IMR-90 (cell line): ENCODE results near the gene IQSEC3. TPM values are rescaled to one million over a fixed set of nuclear protein-coding genes. Genes with fewer than 3 reads are reported as not detected.

Source experiments
- ATAC-seq: fragments of 200-7000 bp; cut with Tn5 transposase; 2 replicates; pipeline ENCODE4 v1.9.1; 2020; ENCODE audit warnings: low read depth, mild to moderate bottlenecking, moderate library complexity
- BruUV-seq: library from RNA; stranded (reverse); fragments of 400-500 nt; replicated peaks from 2 replicates; lab custom pipeline; 2021; lab: Mats Ljungman, UMichigan
- CTCF ChIA-PET: fragments of 300-600 bp; formaldehyde crosslinking; extraction: SDS; loops from one replicate; lab custom pipeline; 2021; ENCODE audit warnings: antibody characterized with exemption; lab: Yijun Ruan, JAX
- POLR2A ChIA-PET: fragments of 300-600 bp; sonication (Branson Sonifier 250); formaldehyde crosslinking; loops from one replicate; lab custom pipeline; 2022; ENCODE audit warnings: antibody characterized with exemption; ENCODE audit not compliant: unreplicated experiment; lab: Charles Lee
- DNase-seq: peaks from one replicate; pipeline ENCODE4 v3.0.0; 2013
- H2AFZ ChIP-seq: replicated peaks from 2 replicates; pipeline ENCODE3; 2013; ENCODE audit warnings: low read length, mild to moderate bottlenecking; ENCODE audit not compliant: poor library complexity
- H2AK5ac ChIP-seq: 2 replicates; pipeline ENCODE4 v1.6.1; 2013; ENCODE audit warnings: low read depth, low read length, inconsistent platforms
- H2AK9ac ChIP-seq: replicated peaks from 2 replicates; pipeline ENCODE3; 2013; ENCODE audit warnings: mild to moderate bottlenecking, low read depth, low read length, moderate library complexity; ENCODE audit not compliant: poor library complexity
- H2BK120ac ChIP-seq: 2 replicates; pipeline ENCODE4 v1.6.1; 2013; ENCODE audit warnings: low read depth, low read length, inconsistent platforms
- H2BK15ac ChIP-seq: 3 replicates; pipeline ENCODE4 v1.6.1; 2013; ENCODE audit warnings: low read depth, low read length, inconsistent platforms
- H2BK20ac ChIP-seq: 2 replicates; pipeline ENCODE4 v1.6.1; 2013; ENCODE audit warnings: low read depth, mild to moderate bottlenecking, inconsistent platforms, low read length, moderate library complexity
- H2BK5ac ChIP-seq: 2 replicates; pipeline ENCODE4 v1.6.1; 2013; ENCODE audit warnings: mild to moderate bottlenecking, low read depth, low read length, inconsistent platforms; ENCODE audit not compliant: poor library complexity, severe bottlenecking
- H3K14ac ChIP-seq: replicated peaks from 2 replicates; pipeline ENCODE4 v1.6.1; 2013; ENCODE audit warnings: low read depth, low read length, inconsistent platforms
- H3K18ac ChIP-seq: 2 replicates; pipeline ENCODE4 v1.6.1; 2013; ENCODE audit warnings: low read depth, low read length, control low read depth
- H3K23ac ChIP-seq: 2 replicates; pipeline ENCODE4 v1.6.1; 2013; ENCODE audit warnings: low read depth, low read length, inconsistent platforms
- H3K27ac ChIP-seq: 2 replicates; pipeline ENCODE4 v1.5.1; 2013; ENCODE audit warnings: mild to moderate bottlenecking, control low read depth, low read length; ENCODE audit not compliant: insufficient read depth
- H3K27me3 ChIP-seq: 2 replicates; pipeline ENCODE4 v1.6.1; 2013; ENCODE audit warnings: low read length; ENCODE audit not compliant: control insufficient read depth, insufficient read depth
- H3K36me3 ChIP-seq: 2 replicates; pipeline ENCODE4 v1.6.1; 2013; ENCODE audit warnings: low read length, mixed read lengths; ENCODE audit not compliant: control insufficient read depth, insufficient read depth
- H3K4ac ChIP-seq: 2 replicates; pipeline ENCODE4 v1.6.1; 2013; ENCODE audit warnings: low read depth, low read length, inconsistent platforms
- H3K4me1 ChIP-seq: 2 replicates; pipeline ENCODE4 v1.6.1; 2013; ENCODE audit warnings: low read length, mixed read lengths; ENCODE audit not compliant: control insufficient read depth, insufficient read depth
- H3K4me2 ChIP-seq: 2 replicates; pipeline ENCODE4 v1.6.1; 2013; ENCODE audit warnings: low read depth, mild to moderate bottlenecking, control low read depth, low read length, moderate library complexity
- H3K4me3 ChIP-seq: 2 replicates; pipeline ENCODE4 v1.5.1; 2013; ENCODE audit warnings: low read depth, mild to moderate bottlenecking, control low read depth, low read length, moderate library complexity; ENCODE audit not compliant: insufficient read depth
- H3K56ac ChIP-seq: 2 replicates; pipeline ENCODE4 v1.6.1; 2013; ENCODE audit warnings: low read length, inconsistent platforms; ENCODE audit not compliant: insufficient read depth; ENCODE audit errors: extremely low read depth
- H3K79me1 ChIP-seq, 2 experiments: 2 replicates each; pipeline ENCODE4 v1.6.1; 2013; ENCODE audit warnings: low read length in 2 of 2, inconsistent platforms in 1 of 2, low read depth in 1 of 2
- H3K9ac ChIP-seq: 2 replicates; pipeline ENCODE4 v1.6.1; 2013; ENCODE audit warnings: low read depth, low read length, control low read depth
- H3K9me1 ChIP-seq: 2 replicates; pipeline ENCODE4 v1.6.1; 2013; ENCODE audit warnings: low read length, inconsistent platforms; ENCODE audit not compliant: insufficient read depth
- H3K9me3 ChIP-seq: 2 replicates; pipeline ENCODE4 v1.6.1; 2013; ENCODE audit warnings: low read length; ENCODE audit not compliant: control insufficient read depth, insufficient read depth
- H4K20me1 ChIP-seq: 2 replicates; pipeline ENCODE4 v1.6.1; 2013; ENCODE audit warnings: low read length, inconsistent platforms; ENCODE audit not compliant: insufficient read depth
- H4K5ac ChIP-seq: 2 replicates; pipeline ENCODE4 v1.6.1; 2013; ENCODE audit warnings: mild to moderate bottlenecking, low read depth, low read length, control low read depth
- H4K8ac ChIP-seq, 2 experiments: 2 replicates each; pipeline ENCODE4 v1.6.1; 2013; ENCODE audit warnings: low read depth in 2 of 2, low read length in 2 of 2, control low read depth in 1 of 2, inconsistent platforms in 1 of 2
- H4K91ac ChIP-seq: 2 replicates; pipeline ENCODE4 v1.6.1; 2013; ENCODE audit warnings: low read depth, low read length, inconsistent platforms; ENCODE audit not compliant: insufficient read depth
- BHLHE40 ChIP-seq: fragments of 150-350 bp; IDR thresholded peaks from 2 replicates; pipeline ENCODE4 v1.6.1; 2016; ENCODE audit warnings: mild to moderate bottlenecking, low read depth, low read length
- CEBPB ChIP-seq: IDR thresholded peaks from 2 replicates; pipeline ENCODE4 v1.6.1; 2012; ENCODE audit warnings: low read depth, low read length, improper control_type of control experiment
- CHD1 ChIP-seq: IDR thresholded peaks from 2 replicates; pipeline ENCODE4 v1.6.1; 2012; ENCODE audit warnings: low read depth, low read length, improper control_type of control experiment
- MAFK ChIP-seq: IDR thresholded peaks from 2 replicates; pipeline ENCODE4 v1.6.1; 2012; ENCODE audit warnings: low read depth, low read length, improper control_type of control experiment
- MXI1 ChIP-seq: IDR thresholded peaks from 2 replicates; pipeline ENCODE4 v1.6.1; 2012; ENCODE audit warnings: low read depth, mild to moderate bottlenecking, low read length, moderate library complexity, borderline replicate concordance
- NFE2L2 ChIP-seq: fragments of 150-350 bp; IDR thresholded peaks from 2 replicates; pipeline ENCODE4 v1.6.1; 2016; ENCODE audit warnings: low read depth, mild to moderate bottlenecking, low read length
- POLR2A ChIP-seq: IDR thresholded peaks from 2 replicates; pipeline ENCODE4 v1.6.1; 2012; ENCODE audit warnings: mild to moderate bottlenecking, low read depth, low read length
- RFX5 ChIP-seq: IDR thresholded peaks from 2 replicates; pipeline ENCODE4 v1.8.0; 2012; ENCODE audit warnings: low read depth, mild to moderate bottlenecking, low read length, moderate library complexity
- SMC3 ChIP-seq: fragments of 150-350 bp; IDR thresholded peaks from 2 replicates; pipeline ENCODE4 v1.6.1; 2016; ENCODE audit warnings: low read depth, mild to moderate bottlenecking, antibody characterized with exemption, low read length, moderate library complexity
- WGBS, 2 experiments: methylation state at CpG; one replicate each; pipeline versions ENCODE4 v1.1.5 to v1.1.7; 2013; ENCODE audit warnings: missing lambda C conversion rate in 2 of 2; ENCODE audit not compliant: insufficient read length in 1 of 2; ENCODE audit errors: extremely low coverage in 2 of 2; 5-methylcytosine and 5-hydroxymethylcytosine counted together
- dilution Hi-C: fragments of 300-500 bp; cut with HindIII; formaldehyde crosslinking; loops from one replicate; pipeline ENCODE4 v1.14.3; 2018; ENCODE audit warnings: low sequenced_read_pairs; ENCODE audit not compliant: unreplicated experiment
- in situ Hi-C: fragments of 300-500 bp; cut with MboI; formaldehyde crosslinking; loops from 3 replicates; pipeline ENCODE4 v1.14.3; 2019; ENCODE audit warnings: low sequenced_read_pairs, inconsistent platforms, mixed read lengths
- intact Hi-C: fragments of 100-400 bp; cut with micrococcal nuclease; formaldehyde crosslinking; loops from 2 replicates; pipeline ENCODE4 v1.10.0; 2022
- polyA plus RNA-seq, 3 experiments: library from polyadenylated mRNA; depleted of rRNA; stranded (reverse); fragments of >200 nt; gene quantifications; 2 replicates each; pipeline ENCODE4 v1.2.3, GENCODE V29; 2012; ENCODE audit warnings: low replicate concordance in 1 of 3
- total RNA-seq: library from RNA; depleted of rRNA; stranded (reverse); fragments of >200 nt; gene quantifications from 2 replicates; pipeline ENCODE4 v1.2.3, GENCODE V29; 2012
- TF ChIP-seq, protein P1 (sequence below): fragments of 150-350 bp; IDR thresholded peaks from 2 replicates; pipeline ENCODE4 v1.6.1; 2017; ENCODE audit warnings: mild to moderate bottlenecking, antibody characterized with exemption, low read length, low read depth
- TF ChIP-seq, protein P2 (sequence below): fragments of 150-350 bp; IDR thresholded peaks from 2 replicates; pipeline ENCODE4 v1.6.1; 2016; ENCODE audit warnings: low read depth, mild to moderate bottlenecking, low read length, moderate library complexity, borderline replicate concordance

IQSEC3 gene
- total and polyA plus RNA-seq, 2 of the 4 experiments (the other 2 are of a cell fraction): 0.10 TPM; not detected in 1

DNA sequence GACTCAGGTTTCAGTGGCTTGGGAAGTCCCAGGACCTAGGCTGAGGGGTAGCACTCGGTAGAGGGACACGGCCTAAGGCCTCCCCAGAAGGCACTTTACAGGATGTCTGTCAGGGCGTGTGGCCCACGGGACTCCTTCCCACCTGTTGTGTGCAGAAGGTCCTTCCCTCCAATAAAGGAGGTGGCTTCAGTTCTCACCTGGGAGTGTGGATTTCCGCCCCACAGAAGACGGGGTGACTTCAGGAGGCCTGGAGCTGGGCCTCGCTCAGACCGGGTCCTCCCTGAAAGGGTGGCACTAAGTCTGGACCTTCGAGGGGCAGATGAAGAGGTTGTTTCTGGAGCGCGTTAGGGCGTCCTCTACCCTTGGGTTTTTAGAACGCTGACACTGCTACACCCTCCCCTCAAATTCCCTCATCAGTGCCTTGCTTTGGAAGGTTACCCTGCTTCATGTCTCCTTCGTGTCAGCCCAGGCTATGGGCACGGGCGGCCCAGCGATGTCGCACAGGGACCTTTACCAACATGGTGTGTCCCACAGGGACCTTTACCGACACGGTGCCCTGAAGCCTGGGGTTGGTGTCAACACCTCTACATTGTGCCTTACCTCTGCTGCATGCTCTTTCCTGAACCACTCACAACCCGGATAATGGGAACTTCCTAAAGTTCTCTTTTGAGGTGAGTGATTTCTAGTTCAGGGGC is 140.3 kb downstream of the IQSEC3 start:
- no TSS peak for BruUV-seq
- DNase-seq (no peak), ATAC-seq (no peak)
- H3K18ac ChIP-seq: no peak overlapping the region
- H3K9me3 ChIP-seq: no peaks in the 10 kb centered on the region
- no peak overlapping the region for H2BK15ac ChIP-seq
- no peak overlapping the region for H3K9ac ChIP-seq
- no peaks in the 10 kb centered on the region; the same call in 1 of the 2 replicates for H3K9me1 ChIP-seq
- no peaks in the 10 kb centered on the region for H4K20me1 ChIP-seq
- no peak overlapping the region for H3K4ac ChIP-seq
- no peak overlapping the region for H2BK20ac ChIP-seq
- no peak overlapping the region for H2AK5ac ChIP-seq
- no peak for TF ChIP-seq MXI1
- TF ChIP-seq MAFK: no peak
- no peak for TF ChIP-seq CEBPB
- no peak for TF ChIP-seq CHD1
- TF ChIP-seq SMC3: no peak
- no peak for TF ChIP-seq NFE2L2
- no peak for TF ChIP-seq RFX5
- no peak for TF ChIP-seq POLR2A
- TF ChIP-seq, protein P1, sequence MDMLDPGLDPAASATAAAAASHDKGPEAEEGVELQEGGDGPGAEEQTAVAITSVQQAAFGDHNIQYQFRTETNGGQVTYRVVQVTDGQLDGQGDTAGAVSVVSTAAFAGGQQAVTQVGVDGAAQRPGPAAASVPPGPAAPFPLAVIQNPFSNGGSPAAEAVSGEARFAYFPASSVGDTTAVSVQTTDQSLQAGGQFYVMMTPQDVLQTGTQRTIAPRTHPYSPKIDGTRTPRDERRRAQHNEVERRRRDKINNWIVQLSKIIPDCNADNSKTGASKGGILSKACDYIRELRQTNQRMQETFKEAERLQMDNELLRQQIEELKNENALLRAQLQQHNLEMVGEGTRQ: no peak
- no peak for TF ChIP-seq BHLHE40
- TF ChIP-seq, protein P2, sequence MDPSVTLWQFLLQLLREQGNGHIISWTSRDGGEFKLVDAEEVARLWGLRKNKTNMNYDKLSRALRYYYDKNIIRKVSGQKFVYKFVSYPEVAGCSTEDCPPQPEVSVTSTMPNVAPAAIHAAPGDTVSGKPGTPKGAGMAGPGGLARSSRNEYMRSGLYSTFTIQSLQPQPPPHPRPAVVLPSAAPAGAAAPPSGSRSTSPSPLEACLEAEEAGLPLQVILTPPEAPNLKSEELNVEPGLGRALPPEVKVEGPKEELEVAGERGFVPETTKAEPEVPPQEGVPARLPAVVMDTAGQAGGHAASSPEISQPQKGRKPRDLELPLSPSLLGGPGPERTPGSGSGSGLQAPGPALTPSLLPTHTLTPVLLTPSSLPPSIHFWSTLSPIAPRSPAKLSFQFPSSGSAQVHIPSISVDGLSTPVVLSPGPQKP: no peak
- H3K36me3 ChIP-seq: no peaks in the 10 kb centered on the region
- H3K56ac ChIP-seq: no peak overlapping the region
- H3K14ac ChIP-seq: no peak overlapping the region
- no peak overlapping the region for H4K91ac ChIP-seq
- H3K4me1 ChIP-seq: peaks cover 3% of the 10 kb centered on the region
- no peak overlapping the region for H3K27ac ChIP-seq
- intact Hi-C loops: no loop called here
- ChIA-PET POLR2A (no interaction called here), CTCF (no interaction called here)
- no peak overlapping the region for H3K4me2 ChIP-seq
- in situ Hi-C loops: no loop called here
- dilution Hi-C loops: no loop called here
- no peak overlapping the region for H4K8ac ChIP-seq
- H2AK9ac ChIP-seq: no peak overlapping the region
- H3K27me3 ChIP-seq: peaks cover 74% of the 10 kb centered on the region
- H2BK120ac ChIP-seq: no peak overlapping the region
- no peak overlapping the region for H3K4me3 ChIP-seq
- H3K79me1 ChIP-seq: no peaks in the 10 kb centered on the region
- H2AFZ ChIP-seq: no peak overlapping the region
- H2BK5ac ChIP-seq: no peak overlapping the region
- no peak overlapping the region for H4K5ac ChIP-seq
- no peak overlapping the region for H3K23ac ChIP-seq
- 90% methylated on average over 2 of the region's 21 CpGs; no CpG with 5 or more reads in 1 of the 2 experiments for WGBS, 2 experiments
